ENCODE results near the gene C19orf25.

GRCh38 chr19:1455336-1456120 is 23.5 kb downstream of the C19orf25 start:
- no peak for TF ChIP-seq CTCF (IDR thresholded peaks at IDR 0.05)
- no peak for TF ChIP-seq EP300 (IDR thresholded peaks at IDR 0.05)
- TF ChIP-seq POLR2A (IDR thresholded peaks at IDR 0.05) = no peak
